GM12892 (cell line): ENCODE data around the gene PRELID3B.

Source experiments
- POLR2A ChIP-seq: IDR thresholded peaks from 2 replicates; pipeline ENCODE4 v1.6.1; 2011; ENCODE audit warnings: low read depth, low read length, control low read depth
- TAF1 ChIP-seq: IDR thresholded peaks from 2 replicates; pipeline ENCODE4 v1.6.1; 2011; ENCODE audit warnings: low read depth, mild to moderate bottlenecking, control low read depth, low read length, borderline replicate concordance

DNA sequence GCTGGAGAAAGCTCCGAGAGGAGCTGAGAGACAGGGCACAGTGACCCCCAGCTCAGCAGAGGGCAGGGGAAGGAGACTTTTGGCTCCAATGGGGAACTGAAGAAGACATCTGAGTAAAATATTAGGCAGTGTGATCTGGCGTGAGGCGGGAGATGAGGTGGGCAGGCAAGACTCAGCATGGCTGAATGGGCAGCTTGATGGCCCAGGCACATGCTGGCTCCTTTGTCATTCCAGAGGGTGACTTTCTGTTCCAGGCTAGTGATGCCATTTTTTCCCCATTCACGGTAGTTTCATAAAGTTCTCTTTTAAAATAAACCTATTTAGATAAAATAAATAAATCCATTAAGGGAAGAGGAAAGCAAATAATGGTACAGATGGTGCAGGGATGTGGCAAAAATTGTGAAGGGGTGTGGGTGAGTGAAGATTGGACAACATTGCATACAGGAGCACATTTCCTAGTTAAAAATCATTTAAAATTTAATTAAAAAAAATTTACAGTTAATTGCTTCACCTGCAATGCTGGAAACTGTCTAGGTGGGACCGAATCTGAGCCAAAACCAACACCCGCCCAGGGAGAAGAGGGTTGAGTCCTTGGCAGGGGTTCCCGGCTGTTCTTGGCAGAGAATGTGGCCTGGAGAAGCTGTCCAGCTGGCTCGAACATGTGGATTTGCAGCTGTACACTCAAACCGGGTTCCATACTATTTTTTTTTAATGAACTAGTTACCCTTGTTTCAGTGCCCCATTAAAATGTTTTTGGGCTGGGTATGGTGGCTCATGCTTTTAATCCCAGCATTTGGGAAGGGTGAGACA, 41.7 kb upstream of the PRELID3B start:
- TF ChIP-seq TAF1 (no peak), POLR2A (no peak)
